ENCODE results near the gene BNC2.
A peak's percentile ranks its signal among the peaks of the same experiment; 100 is the strongest.

The BNC2 gene

GRCh38 chr9:16579872-16580432 is 290.5 kb downstream of the BNC2 start:
- TF ChIP-seq ZBTB7A (IDR thresholded peaks at IDR 0.05; ENCODE audit: low read depth) (no peak), EP300 (IDR thresholded peaks at IDR 0.05; ENCODE audit: borderline replicate concordance) (no peak), YY1 (IDR thresholded peaks at IDR 0.05; ENCODE audit: low read depth) (no peak)
- TF ChIP-seq, protein P1, sequence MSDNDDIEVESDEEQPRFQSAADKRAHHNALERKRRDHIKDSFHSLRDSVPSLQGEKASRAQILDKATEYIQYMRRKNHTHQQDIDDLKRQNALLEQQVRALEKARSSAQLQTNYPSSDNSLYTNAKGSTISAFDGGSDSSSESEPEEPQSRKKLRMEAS (IDR thresholded peaks at IDR 0.05), result no peak

DNA sequence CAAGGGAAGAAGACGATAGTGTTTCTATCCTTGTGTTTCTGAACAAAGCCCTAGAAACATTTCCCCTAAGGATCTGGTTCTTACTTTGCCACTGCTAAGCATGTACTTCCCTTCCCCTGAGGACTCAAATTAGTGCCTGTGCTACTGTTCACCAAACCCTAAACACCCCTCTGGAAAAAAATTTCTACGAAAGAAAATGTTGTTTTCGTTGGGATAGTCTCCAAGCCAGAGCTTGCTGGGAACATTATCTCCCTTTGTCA is 294.6 kb downstream of the BNC2 start:
- TF ChIP-seq FOXM1 (IDR thresholded peaks at IDR 0.05; ENCODE audit: borderline replicate concordance, low read depth) (no peak), TEAD4 (IDR thresholded peaks at IDR 0.05) (no peak), TAF1 (IDR thresholded peaks at IDR 0.05; ENCODE audit: low read depth) (no peak), EGR1 (IDR thresholded peaks at IDR 0.05) (no peak), YY1 (IDR thresholded peaks at IDR 0.05; ENCODE audit: low read depth) (no peak), EP300 (IDR thresholded peaks at IDR 0.05; ENCODE audit: borderline replicate concordance) (no peak), NFIC (IDR thresholded peaks at IDR 0.05) (no peak), CREB1 (IDR thresholded peaks at IDR 0.05; ENCODE audit: low read depth) (no peak), TCF12 (IDR thresholded peaks at IDR 0.05; ENCODE audit: low read depth) (no peak), USF1 (IDR thresholded peaks at IDR 0.05) (no peak), CEBPB (IDR thresholded peaks at IDR 0.05) (no peak), REST (IDR thresholded peaks at IDR 0.05; ENCODE audit: low read depth) (no peak), RAD21 (IDR thresholded peaks at IDR 0.05; ENCODE audit: low read depth) (no peak), ZBTB7A (IDR thresholded peaks at IDR 0.05; ENCODE audit: low read depth) (no peak)
- TF ChIP-seq, protein P1 (IDR thresholded peaks at IDR 0.05), result no peak

GRCh38 chr9:16575142-16575985 is 295.1 kb downstream of the BNC2 start:
- TF ChIP-seq RAD21 (IDR thresholded peaks at IDR 0.05; ENCODE audit: low read depth) (peak; percentile 61), YY1 (IDR thresholded peaks at IDR 0.05; ENCODE audit: low read depth) (no peak)

- TF ChIP-seq TAF1 (IDR thresholded peaks at IDR 0.05; ENCODE audit: low read depth) (no peak), RAD21 (IDR thresholded peaks at IDR 0.05; ENCODE audit: low read depth) (no peak)
These were observed 298.3 kb downstream of the BNC2 start for GRCh38 chr9:16572005-16572734.

GRCh38 chr9:16571127-16571802 is 299.2 kb downstream of the BNC2 start:
- TF ChIP-seq NFIC (IDR thresholded peaks at IDR 0.05), result no peak
- TF ChIP-seq ZBTB7A (IDR thresholded peaks at IDR 0.05; ENCODE audit: low read depth), result no peak
- TF ChIP-seq TAF1 (IDR thresholded peaks at IDR 0.05; ENCODE audit: low read depth), result no peak

- TF ChIP-seq USF1 (IDR thresholded peaks at IDR 0.05) (no peak), TCF12 (IDR thresholded peaks at IDR 0.05; ENCODE audit: low read depth) (no peak), YY1 (IDR thresholded peaks at IDR 0.05; ENCODE audit: low read depth) (no peak), CEBPB (IDR thresholded peaks at IDR 0.05) (no peak), NFIC (IDR thresholded peaks at IDR 0.05) (no peak), TAF1 (IDR thresholded peaks at IDR 0.05; ENCODE audit: low read depth) (no peak), RAD21 (IDR thresholded peaks at IDR 0.05; ENCODE audit: low read depth) (no peak), EGR1 (IDR thresholded peaks at IDR 0.05) (no peak), EP300 (IDR thresholded peaks at IDR 0.05; ENCODE audit: borderline replicate concordance) (no peak), ZBTB7A (IDR thresholded peaks at IDR 0.05; ENCODE audit: low read depth) (no peak), TEAD4 (IDR thresholded peaks at IDR 0.05) (no peak), FOXM1 (IDR thresholded peaks at IDR 0.05; ENCODE audit: borderline replicate concordance, low read depth) (no peak), REST (IDR thresholded peaks at IDR 0.05; ENCODE audit: low read depth) (no peak), CREB1 (IDR thresholded peaks at IDR 0.05; ENCODE audit: low read depth) (no peak)
- TF ChIP-seq, protein P1 (IDR thresholded peaks at IDR 0.05), result no peak
These were observed 307.0 kb downstream of the BNC2 start for GRCh38 chr9:16563446-16563845.

Data from Ishikawa (cell line).